GM19328 (cell line): ENCODE results near the gene ENSA.
"Not testable (repeated sequence)": the region's sequence is repeated elsewhere in the genome, so short reads cannot be mapped to it uniquely, and the experiment has no call there.

ENCODE experiments used
- ATAC-seq: cut with Tn5 transposase; IDR thresholded peaks from one replicate; pipeline ENCODE4 v1.9.1; 2021; ENCODE audit warnings: mild to moderate bottlenecking, moderate library complexity; ENCODE audit not compliant: unreplicated experiment

ENSA gene

DNA sequence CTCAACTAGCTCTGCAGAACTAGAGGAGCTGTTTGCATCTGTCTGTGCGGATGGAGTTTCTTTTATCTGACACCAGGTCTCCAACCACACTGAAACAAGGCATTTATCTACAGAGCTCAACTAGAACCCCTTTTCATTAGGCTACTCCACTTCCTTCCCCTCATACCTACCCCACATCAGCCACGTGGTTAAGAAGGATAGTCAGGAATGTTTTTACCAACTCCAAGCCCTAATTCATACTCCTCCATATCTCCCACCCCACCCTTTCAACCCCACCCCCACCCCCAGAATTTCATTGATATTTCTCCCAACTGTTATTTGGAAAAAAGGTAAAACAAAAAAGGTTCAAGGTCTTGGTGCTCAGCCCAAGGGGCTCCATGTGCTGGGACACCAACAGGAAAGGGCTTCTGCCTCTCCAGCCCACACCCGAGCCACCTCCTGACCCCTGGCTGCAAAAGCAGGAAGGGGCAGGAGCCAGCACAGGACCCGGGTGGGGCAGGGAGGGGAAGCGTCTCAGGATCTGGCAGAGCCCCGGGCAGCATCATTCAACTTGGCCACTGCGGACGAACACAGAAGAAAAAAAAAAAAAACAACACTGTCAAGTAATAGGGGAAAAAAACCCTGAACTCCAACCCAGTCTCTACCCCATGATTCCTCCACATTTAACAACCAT lies 7.0 kb downstream of the ENSA start:
- ATAC-seq = no peak

DNA sequence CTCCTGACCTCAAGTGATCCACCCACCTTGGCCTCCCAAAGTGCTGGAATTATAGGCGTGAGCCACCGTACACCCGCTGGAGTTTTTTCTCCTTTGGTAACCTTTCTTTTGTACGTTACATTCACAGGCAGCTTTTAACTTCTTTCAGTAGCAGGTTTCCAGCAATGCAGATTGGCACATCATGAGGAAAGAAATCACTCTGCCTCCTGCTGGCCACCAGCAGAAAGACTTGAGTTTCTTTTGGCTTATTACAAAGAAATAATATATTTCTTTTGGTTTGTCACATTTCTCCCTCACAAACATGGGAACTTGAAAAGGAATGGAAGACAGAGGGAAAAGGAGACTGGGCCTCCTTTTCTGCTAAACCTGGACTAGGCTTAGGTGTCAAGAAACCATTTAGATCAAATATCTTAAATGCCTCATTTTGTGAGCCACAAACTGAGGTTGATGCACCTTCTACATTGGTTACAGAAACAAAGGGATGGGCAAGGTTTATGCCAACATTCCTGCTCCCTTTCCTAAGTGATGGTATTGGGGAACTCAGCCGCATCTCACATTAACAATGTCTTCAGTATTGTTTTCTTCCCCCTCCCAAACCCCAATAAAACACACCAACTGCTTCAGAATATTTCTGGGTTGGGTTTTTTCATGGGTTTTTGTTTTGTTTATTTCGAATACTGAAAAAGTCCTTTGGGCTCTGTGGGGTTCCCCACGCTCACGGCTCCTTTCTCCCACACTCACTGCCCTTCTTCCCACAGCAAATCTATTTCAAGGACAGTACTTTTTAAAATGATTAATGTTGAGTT lies 7.7 kb downstream of the ENSA start:
- no peak for ATAC-seq

DNA sequence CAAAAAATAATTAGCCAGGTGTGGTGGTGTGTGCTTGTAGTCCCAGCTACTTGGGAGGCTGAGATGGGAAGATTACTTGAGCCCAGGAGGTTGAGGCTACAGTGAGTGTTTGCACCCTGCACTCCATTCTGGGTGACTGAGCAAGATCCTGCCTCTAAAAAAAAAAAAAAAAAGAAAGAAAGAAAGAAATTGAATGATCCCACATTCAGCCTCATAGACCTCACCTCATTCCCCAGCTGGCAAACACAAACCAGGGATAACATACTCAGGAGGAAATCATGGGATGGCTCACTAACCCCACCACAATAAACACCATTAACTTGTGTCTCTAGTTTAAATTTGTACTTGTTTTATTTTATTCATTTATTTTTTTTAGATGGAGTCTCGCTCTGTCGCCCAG lies 8.5 kb downstream of the ENSA start:
- no peak for ATAC-seq

DNA sequence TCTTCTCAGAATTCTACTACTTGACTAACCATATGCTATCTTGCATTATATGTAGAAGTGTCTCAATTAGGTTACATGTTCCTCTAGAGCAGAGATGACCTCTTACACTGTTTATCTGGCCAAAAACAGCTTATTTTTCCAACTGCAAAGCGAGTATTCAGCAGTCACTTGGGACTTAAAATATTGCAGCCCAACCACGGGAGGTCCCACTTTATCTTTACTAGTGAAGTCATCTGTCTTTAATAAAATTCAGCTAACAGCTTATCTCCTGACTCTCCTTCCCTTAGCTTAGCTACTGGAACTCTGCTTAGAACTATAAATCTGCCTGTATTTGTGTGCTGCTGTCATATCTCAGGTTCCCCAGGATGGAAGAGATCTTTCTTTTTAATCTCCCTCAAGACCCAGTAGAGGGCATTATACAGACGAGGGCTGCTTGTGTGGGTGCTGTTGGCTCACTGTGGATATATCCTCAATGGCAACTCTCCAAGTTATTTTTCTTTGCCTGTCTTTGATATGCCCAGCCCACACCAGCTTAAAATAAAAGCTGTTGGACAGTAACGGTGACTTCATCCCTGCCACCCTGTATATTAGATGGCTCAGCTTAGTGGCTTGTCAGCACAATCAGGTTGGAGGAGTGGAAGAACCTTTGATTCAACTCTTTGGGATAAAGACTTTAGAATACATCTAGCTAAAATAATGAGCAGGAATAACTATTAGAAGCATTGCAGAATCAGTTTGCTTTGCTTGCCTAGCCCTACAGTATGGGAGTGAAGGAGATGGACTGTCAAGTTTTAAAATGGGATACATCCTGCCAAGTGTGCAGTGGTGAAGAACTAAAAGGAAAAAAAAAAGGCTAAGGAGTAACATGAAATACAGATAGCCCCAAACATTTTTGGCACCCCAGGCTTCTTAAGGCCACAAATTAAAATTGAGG lies 9.6 kb downstream of the ENSA start:
- ATAC-seq = no peak

DNA sequence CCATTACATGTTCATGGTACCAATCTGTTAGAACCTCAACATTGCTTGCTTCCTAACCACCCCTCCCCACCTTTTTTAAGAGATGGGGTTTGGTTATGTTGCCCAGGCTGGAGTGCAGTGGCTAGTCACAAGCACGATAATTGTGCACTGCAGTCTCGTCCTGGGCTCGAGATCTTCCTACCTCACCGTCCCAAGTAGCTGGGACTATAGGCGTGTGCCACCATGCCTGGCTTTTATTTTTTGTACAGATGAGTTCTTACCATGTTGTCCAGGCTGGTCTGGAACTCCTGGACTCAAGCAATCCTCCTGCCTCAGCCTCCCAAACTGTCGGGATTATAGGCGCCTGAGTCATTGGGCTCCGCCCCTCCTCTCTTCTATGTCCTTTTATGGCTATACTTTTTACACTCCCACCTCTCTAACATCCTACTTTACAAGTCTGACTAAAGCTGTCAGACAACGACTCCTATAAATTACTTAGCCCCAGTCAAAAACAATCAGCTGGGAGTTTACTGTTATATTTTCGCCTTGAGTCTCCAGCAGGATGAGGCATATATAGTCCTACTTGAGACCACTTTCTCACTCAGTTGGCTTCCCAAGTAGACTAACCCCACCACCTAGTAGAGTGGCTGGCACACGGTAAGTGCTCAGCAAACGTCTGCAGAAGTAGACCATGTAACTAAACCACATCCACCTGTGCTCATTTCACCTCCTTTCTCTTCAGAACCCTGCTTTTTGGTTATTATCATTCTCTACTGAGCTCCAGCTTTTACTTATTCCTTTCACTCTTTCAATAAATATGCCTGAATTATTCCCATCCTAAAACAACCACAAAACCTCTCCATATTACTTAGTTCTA lies 13.8 kb downstream of the ENSA start:
- ATAC-seq = no peak

DNA sequence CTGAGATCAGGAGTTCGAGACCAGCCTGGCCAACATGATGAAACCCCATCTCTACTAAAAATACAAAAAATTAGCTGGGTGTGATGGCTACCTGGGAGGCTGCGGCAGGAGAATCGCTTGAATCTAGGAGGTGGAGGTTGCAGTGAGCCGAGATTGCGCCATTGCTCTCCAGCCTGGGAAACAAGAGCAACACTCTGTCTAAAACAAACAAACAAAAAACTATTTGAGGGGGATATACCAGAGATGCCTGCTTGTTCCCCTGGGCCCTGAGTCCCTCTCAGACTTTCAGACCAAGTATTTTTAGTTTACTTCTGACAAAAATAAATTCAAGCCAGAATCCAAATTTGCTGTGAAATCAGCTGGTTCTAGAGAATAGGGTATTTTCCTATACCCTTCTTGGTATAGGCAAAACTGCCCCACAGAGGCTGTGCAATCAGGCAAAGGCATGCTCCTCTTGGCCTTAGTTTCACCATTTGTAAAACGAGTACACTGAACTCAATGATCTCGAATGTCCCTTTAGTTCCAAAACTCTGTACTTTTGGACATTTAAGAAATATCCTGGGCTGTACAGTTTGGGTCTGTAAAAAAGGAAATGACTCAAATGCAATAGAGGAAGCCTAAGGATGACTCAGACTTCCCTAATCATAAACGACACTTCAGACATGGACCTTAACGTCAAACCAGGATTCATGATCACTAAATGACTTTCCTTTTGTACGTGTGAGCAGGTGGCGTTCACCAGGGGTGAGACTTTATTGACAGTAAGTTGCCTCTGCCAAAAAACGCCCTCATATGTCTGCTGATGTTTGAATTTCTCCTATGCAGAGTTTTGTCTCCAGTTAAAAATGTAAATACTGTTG lies 16.1 kb downstream of the ENSA start:
- ATAC-seq = no peak

DNA sequence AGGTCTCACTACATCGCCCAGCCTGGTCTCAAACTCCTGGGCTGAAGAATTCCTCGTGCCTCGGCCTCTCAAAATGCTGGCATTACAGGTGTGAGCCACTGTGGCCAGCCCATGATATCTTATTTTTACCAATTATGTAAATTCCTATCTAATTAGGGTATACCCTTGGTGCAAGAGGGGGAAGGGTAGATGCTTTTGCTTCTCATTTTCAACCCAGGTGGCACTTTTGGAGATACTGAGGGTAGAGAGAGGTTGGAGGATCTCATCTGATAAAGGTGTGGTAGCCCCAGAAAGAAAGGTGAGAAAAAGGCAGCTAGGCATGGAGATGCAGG lies 17.4 kb downstream of the ENSA start:
- no peak for ATAC-seq

DNA sequence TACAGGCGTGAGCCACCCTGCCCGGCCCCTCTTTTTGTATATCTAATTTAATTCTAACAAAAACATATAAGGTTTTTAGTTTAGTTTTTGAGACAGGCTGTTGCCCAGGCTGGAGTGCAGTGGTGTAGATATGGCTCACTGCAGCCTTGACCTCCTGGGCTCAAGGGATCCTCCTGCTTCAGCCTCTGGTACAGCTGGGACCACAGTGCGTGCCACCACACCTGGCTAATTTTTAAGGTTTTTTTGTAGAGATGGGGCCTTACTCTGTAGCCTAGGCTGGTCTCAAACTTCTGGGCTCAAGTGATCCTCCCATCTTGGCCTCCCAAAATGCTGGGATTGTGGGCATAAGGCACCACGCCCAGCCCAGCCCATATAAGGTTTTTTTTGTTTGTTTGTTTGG lies 18.8 kb downstream of the ENSA start:
- no peak for ATAC-seq

DNA sequence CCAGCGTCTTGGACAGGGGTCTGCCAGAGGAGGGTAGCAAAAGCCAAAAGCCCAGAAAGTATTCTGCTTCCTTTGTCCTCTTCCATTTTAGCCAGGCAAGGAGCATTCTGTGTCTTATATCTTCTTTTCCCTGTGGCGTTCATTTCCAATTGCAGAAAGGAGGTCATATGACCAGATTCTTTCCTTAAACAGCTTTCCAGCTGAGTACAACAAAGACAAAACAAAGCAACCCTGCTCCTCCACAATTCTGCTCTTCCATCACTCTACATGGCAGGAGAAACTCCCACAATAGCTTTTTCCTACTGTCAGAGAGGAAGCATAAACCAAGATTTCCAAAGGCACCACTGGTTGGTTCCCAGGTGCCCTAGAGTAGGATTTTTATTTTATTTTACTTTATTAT lies 19.7 kb downstream of the ENSA start:
- ATAC-seq = no peak

DNA sequence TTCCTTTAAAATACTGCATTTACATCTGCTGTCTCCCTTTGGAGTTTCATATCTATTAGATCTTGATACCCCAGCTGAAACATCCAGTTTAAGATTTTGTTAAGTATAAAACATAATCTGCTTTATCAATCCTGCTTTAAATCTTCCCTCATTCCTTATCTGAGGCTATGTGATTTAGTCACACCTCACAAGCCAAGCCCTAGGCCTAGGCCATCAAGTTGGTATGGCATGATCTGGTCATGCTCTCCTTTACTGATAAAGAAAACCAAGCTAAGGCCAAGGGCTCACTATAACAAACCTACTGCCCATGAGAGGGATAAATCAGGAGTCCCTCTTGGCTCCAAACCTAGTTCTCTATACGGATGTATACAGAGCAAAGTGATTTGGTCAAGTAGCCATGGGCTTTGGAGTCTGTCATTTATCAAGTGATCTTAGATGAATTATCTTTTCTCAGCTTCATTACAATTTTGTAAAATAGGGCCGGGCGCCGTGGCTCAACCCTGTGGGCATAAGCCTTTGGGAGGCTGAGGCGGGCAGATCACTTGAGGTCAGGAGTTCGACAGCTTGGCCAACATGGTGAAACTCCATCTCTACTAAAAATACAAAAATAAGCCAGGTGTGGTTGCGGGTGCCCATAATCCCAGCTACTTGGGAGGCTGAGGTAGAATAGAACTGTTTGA lies 22.8 kb downstream of the ENSA start:
- no peak for ATAC-seq

DNA sequence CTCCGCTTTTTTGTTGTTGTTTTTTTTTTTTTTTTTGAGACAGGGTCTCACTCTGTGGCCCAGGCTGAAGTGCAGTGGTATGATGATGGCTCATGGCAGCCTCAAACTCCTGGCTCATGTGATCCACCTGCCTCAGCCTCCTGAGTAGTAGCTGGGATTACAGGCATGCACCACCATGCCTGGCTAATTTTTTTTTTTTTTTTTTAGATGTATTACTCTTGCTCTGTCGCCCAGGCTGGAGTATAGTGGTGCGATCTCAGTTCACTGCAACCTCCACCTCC lies 24.0 kb downstream of the ENSA start:
- not testable (repeated sequence) for ATAC-seq

DNA sequence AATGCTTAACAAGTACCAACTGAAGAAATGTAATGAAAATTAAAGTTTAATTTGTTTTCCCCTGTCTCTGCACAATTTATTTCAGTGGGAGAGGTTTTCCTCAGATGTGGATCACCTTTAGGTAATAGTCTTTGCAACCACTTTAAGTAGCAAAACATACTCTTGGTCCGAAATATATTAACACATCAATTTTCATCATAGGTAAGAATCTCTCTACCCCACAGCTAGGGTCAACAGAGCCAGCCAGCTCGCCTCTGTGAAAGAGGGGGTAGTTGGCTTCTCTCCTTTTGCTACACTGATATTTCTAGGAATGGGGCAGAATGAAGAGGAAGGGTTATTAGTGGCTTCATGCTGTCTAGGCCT lies 25.2 kb downstream of the ENSA start:
- no peak for ATAC-seq

DNA sequence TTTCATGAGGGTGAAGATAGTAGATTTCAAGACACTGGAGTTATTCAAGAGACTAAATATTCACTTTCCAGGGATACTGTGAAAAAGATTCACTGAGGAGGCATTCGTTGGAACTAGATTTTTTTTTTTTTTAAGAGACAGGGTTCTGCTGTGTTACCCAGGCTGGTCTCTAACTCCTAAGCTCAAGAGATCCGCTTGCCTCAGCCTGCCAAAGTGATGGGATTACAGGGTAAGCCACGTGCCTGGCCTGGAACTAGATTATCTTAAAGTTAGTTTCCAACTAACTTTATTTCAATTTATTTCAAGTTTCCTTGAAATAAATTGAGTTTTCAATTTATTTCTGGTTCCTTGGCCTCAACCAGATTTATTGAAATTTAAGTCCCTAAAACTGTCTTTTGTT lies 25.7 kb downstream of the ENSA start:
- no peak for ATAC-seq

DNA sequence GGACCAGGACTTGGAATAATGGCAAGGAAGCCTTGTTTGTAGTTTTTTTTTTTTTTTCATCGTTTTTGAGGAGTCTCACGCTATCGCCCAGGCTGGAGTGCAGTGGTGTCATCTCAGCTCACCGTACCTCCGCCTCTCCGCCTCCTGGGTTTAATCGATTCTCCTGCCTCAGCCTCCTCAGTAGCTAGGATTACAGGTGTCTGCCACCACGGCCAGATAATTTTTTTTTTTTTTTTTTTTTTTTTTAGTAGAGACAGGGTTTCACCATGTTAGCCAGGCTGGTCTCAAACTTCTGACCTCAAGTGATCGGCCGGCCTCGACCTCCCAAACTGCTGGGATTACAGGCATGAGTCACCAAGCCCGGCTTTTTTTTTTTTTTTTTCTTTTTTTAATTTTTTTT lies 27.0 kb downstream of the ENSA start:
- not testable (repeated sequence) for ATAC-seq

DNA sequence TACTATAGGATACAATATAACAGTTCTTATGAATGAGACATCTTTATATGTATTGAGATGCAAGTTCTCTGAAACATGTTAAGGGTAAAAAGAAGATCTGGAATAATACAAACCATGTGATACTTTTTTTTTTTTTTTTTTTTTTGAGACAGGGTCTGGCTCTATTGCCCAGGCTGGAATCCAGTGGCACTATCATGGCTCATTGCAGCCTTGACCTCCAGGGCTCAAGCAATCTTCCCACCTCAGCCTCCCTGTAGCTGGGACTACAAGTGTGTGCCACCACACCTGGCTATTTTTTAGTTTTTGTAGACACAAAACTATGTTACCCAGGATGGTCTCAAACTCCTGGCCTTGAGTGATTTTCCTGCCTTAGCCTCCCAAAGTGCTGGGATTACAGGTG lies 27.9 kb downstream of the ENSA start:
- no peak for ATAC-seq

DNA sequence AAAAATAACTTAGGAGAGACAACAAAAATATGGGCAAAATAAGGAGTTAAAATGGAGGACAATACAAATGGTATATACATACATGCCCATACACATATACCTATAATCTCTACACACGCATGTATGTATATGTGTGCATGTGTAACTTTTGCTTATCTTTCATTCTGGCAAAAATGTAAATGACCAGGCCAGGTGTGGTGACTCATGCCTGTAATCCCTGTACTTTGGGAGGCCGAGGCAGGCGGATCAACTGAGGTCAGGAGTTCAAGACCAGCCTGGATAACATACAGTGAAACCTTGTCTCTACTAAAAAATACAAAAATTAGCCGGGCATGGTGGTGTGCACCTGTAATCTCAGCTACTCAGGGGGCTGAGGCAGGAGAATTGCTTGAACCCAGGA lies 31.1 kb downstream of the ENSA start:
- not testable (repeated sequence) for ATAC-seq

DNA sequence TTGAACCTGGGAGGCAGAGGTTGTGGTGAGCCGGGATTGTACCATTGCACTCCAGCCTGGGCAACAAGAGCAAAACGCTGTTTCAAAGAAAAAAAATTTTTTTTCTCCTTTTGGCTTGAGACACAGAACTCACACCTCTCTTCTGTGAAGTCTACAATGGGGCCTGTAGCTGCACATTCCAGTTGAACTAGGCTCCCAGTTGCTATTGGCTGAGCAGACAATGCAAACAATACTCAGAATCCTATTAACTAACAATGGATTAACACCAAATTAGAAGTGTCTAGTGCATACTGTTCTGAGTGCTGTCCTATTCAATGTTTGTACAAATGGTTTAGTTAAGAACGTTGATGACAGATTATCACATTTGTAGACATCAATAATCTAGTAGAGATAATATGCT lies 32.4 kb downstream of the ENSA start:
- ATAC-seq = no peak

DNA sequence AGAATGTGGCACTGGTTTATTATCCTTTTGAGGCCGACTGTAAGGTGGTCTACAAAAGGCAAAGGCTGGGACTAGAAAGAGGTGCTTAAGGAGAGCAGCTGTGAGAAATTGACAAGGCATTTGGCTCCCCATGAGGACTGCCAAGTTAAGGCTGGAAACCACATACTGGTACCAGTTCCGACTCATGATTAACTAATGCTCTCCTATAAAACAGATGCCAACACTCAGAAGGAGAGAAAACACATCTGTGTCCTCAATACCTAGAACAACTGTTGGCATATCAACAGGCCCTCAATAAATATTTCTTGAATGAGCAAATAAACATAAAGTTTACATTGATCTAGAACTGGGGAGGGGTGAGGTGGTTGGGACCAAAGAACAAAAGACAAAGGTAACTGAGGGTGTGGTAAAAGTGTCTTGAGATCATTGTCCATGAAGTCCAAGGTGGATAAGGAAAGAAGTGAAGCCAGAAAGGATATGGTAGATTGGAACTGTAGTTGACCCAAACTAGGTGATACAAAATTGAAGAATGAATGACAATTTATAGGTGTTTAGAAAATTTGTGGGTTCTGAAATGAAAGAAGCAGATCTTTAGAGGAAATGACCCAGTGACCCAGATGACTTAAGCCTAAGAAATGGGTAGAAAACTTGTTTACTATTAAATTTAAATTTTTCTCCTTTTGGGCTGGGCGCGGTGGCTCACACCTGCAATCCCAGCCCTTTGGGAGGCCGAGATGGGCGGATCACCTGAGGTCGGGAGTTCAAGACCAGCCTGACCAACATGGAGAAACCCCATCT lies 33.1 kb downstream of the ENSA start:
- ATAC-seq = no peak

DNA sequence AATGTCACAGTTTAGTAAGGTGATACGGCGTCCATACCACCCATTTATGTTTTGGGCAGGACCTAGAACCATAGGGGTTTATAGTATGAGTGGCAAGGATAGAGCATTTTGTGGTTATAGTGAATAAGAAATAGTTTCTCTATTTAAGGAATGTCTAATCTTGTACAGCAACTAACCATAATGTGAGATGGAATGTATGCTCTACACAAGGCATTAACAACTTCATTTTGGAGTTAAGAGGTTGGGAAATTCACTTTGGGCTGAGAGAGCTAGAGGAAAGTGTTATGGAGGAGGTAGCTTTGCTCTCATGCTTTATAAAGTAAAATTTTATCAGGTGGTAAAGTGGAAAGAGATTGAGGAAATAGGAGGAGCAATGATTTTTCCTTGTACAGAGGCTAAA lies 47.0 kb downstream of the ENSA start:
- ATAC-seq = no peak
